NOMO-1 treated with DMSO at 0.1 percent for 48 hours (cell line): Measurements from ENCODE around the gene NFATC2.

Experiments
- DNase-seq: peaks from one replicate; lab custom pipeline; 2025; ENCODE audit not compliant: unreplicated experiment; lab: John Stamatoyannopoulos, UW

Gene NFATC2

GRCh38 chr20:51339721-51340450 is 202.6 kb downstream of the NFATC2 start:
- no peak for DNase-seq

- no peak for DNase-seq
Observed at GRCh38 chr20:51338692-51339440, 203.7 kb downstream of the NFATC2 start.

- DNase-seq: no peak
Observed at GRCh38 chr20:51337126-51337805, 205.3 kb downstream of the NFATC2 start.
